Choroid plexus epithelial cell (primary cell): Measurements from ENCODE around the gene HS6ST3.
A peak's percentile ranks its signal among the peaks of the same experiment; 100 is the strongest.
"Not testable (repeated sequence)": the region's sequence is repeated elsewhere in the genome, so short reads cannot be mapped to it uniquely, and the experiment has no call there.

Experiments used
- DNase-seq: peaks from one replicate; pipeline ENCODE4 v3.0.0-alpha.2; 2010; ENCODE audit warnings: low read depth
- H3K4me3 ChIP-seq: 2 replicates; pipeline ENCODE4 v1.5.1; 2011; ENCODE audit warnings: low read depth, mild to moderate bottlenecking, control low read depth, low read length, moderate library complexity
- CTCF ChIP-seq: conservative IDR thresholded peaks from 2 replicates; pipeline ENCODE4 v1.5.1; 2011; ENCODE audit warnings: low read depth, mild to moderate bottlenecking, control low read depth, inconsistent platforms, low read length, moderate library complexity

Gene HS6ST3

GRCh38 chr13:96089749-96090239 lies at the start of gene HS6ST3:
TSS of gene HS6ST3 (plus strand) at chr13:96090107.
- TF ChIP-seq CTCF, result no peak
- peak within 1 kb of the TSS; percentile 56 for H3K4me3 ChIP-seq
- peak; percentile 10 for DNase-seq

- no peak for DNase-seq
- H3K4me3 ChIP-seq, result no peak overlapping the region
- TF ChIP-seq CTCF, result no peak
Observed at GRCh38 chr13:96041326-96042110, 48.4 kb upstream of the HS6ST3 start.

GRCh38 chr13:96044238-96044637 lies 45.7 kb upstream of the HS6ST3 start:
- no peak for DNase-seq
- H3K4me3 ChIP-seq, result no peak overlapping the region
- TF ChIP-seq CTCF, result no peak

GRCh38 chr13:96046449-96047126 lies 43.3 kb upstream of the HS6ST3 start:
- not testable (repeated sequence) for H3K4me3 ChIP-seq, DNase-seq

- DNase-seq, H3K4me3 ChIP-seq: not testable (repeated sequence)
Observed at GRCh38 chr13:96050955-96051354, 39.0 kb upstream of the HS6ST3 start.

GRCh38 chr13:96051491-96051890 lies 38.4 kb upstream of the HS6ST3 start:
- not testable (repeated sequence) for DNase-seq, H3K4me3 ChIP-seq

- H3K4me3 ChIP-seq, DNase-seq: not testable (repeated sequence)
Observed at GRCh38 chr13:96051946-96052345, 38.0 kb upstream of the HS6ST3 start.

GRCh38 chr13:96052656-96053002 lies 37.3 kb upstream of the HS6ST3 start:
- peak overlapping the region; percentile 100 for H3K4me3 ChIP-seq
- no peak for TF ChIP-seq CTCF
- DNase-seq, result peak; percentile 77

GRCh38 chr13:96053003-96053703 lies 36.8 kb upstream of the HS6ST3 start, which contains the start of gene UGGT2:
TSS of gene UGGT2 (minus strand) at chr13:96053401. CDS start at chr13:96053312, 89 bp downstream.
- H3K4me3 ChIP-seq, result peak within 1 kb of the TSS; percentile 100
- peak; percentile 96 for DNase-seq
- no peak for TF ChIP-seq CTCF
